Retina (tissue), 1 donor: ENCODE results near the gene NHSL2.

Experiments
- DNase-seq: peaks from one replicate; pipeline ENCODE4 v3.0.0-alpha.2; 2016

The NHSL2 gene

GRCh38 chrX:72021975-72022374 is 111.3 kb downstream of the NHSL2 start:
- DNase-seq, result no peak

- no peak for DNase-seq
Observed at GRCh38 chrX:72023071-72023470, 112.4 kb downstream of the NHSL2 start.

- DNase-seq, result no peak
Observed at GRCh38 chrX:72025236-72025770, 114.7 kb downstream of the NHSL2 start.

- no peak for DNase-seq
Observed at GRCh38 chrX:72026341-72027023, 115.8 kb downstream of the NHSL2 start.

GRCh38 chrX:72027024-72027913 is 116.6 kb downstream of the NHSL2 start:
- DNase-seq, result no peak

- no peak for DNase-seq
Observed at GRCh38 chrX:72027914-72028307, 117.3 kb downstream of the NHSL2 start.

- no peak for DNase-seq
Observed at GRCh38 chrX:72028701-72029470, 118.2 kb downstream of the NHSL2 start.

- DNase-seq, result peak; percentile 24
Observed at GRCh38 chrX:72029483-72030411, 119.1 kb downstream of the NHSL2 start.

GRCh38 chrX:72030431-72030830 is 119.8 kb downstream of the NHSL2 start:
- DNase-seq, result no peak

GRCh38 chrX:72031118-72031517 is 120.5 kb downstream of the NHSL2 start:
- no peak for DNase-seq

GRCh38 chrX:72031634-72032033 is 121.0 kb downstream of the NHSL2 start:
- DNase-seq, result no peak

- no peak for DNase-seq
Observed at GRCh38 chrX:72037601-72038000, 127.0 kb downstream of the NHSL2 start.

- DNase-seq, result no peak
Observed at GRCh38 chrX:72038016-72038415, 127.4 kb downstream of the NHSL2 start.

GRCh38 chrX:72038868-72039267 is 128.2 kb downstream of the NHSL2 start:
- DNase-seq, result no peak

- no peak for DNase-seq
Observed at GRCh38 chrX:72040506-72040905, 129.9 kb downstream of the NHSL2 start.

GRCh38 chrX:72041176-72041575 is 130.5 kb downstream of the NHSL2 start:
- DNase-seq, result no peak

- no peak for DNase-seq
Observed at GRCh38 chrX:72041871-72042851, 131.5 kb downstream of the NHSL2 start.

GRCh38 chrX:72042852-72043248 is 132.2 kb downstream of the NHSL2 start:
- DNase-seq, result no peak

- no peak for DNase-seq
Observed at GRCh38 chrX:72043636-72044035, 133.0 kb downstream of the NHSL2 start.

GRCh38 chrX:72045141-72045540 is 134.5 kb downstream of the NHSL2 start:
- DNase-seq, result no peak
